ENCODE results near the gene SORCS2.

- TF ChIP-seq, protein P1, sequence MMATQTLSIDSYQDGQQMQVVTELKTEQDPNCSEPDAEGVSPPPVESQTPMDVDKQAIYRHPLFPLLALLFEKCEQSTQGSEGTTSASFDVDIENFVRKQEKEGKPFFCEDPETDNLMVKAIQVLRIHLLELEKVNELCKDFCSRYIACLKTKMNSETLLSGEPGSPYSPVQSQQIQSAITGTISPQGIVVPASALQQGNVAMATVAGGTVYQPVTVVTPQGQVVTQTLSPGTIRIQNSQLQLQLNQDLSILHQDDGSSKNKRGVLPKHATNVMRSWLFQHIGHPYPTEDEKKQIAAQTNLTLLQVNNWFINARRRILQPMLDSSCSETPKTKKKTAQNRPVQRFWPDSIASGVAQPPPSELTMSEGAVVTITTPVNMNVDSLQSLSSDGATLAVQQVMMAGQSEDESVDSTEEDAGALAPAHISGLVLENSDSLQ (IDR thresholded peaks at IDR 0.05): no peak
- TF ChIP-seq HDGF (IDR thresholded peaks at IDR 0.05; ENCODE audit: borderline replicate concordance) (no peak), LEF1 (IDR thresholded peaks at IDR 0.05; ENCODE audit: borderline replicate concordance) (no peak), BHLHE40 (IDR thresholded peaks at IDR 0.05; ENCODE audit: borderline replicate concordance) (no peak), CTBP1 (IDR thresholded peaks at IDR 0.05; ENCODE audit: borderline replicate concordance) (no peak), TARDBP (IDR thresholded peaks at IDR 0.05) (no peak), SUZ12 (IDR thresholded peaks at IDR 0.05) (no peak), ELF4 (IDR thresholded peaks at IDR 0.05) (no peak), SP1 (IDR thresholded peaks at IDR 0.05) (no peak)
These were observed 252.0 kb downstream of the SORCS2 start for GRCh38 chr4:7444314-7444713.
